Stimulated activated CD4-positive, alpha-beta T cell treated with anti-CD3 and anti-CD28 coated beads, Interleukin-4, amount 100 ng/mL, for 4 hours (primary cell): Measurements from ENCODE around the gene ANKRD12.

Experiments
- DNase-seq, 2 experiments: peaks; one replicate each; pipeline ENCODE4 v3.0.0-alpha.2; 2020

The ANKRD12 gene

DNA sequence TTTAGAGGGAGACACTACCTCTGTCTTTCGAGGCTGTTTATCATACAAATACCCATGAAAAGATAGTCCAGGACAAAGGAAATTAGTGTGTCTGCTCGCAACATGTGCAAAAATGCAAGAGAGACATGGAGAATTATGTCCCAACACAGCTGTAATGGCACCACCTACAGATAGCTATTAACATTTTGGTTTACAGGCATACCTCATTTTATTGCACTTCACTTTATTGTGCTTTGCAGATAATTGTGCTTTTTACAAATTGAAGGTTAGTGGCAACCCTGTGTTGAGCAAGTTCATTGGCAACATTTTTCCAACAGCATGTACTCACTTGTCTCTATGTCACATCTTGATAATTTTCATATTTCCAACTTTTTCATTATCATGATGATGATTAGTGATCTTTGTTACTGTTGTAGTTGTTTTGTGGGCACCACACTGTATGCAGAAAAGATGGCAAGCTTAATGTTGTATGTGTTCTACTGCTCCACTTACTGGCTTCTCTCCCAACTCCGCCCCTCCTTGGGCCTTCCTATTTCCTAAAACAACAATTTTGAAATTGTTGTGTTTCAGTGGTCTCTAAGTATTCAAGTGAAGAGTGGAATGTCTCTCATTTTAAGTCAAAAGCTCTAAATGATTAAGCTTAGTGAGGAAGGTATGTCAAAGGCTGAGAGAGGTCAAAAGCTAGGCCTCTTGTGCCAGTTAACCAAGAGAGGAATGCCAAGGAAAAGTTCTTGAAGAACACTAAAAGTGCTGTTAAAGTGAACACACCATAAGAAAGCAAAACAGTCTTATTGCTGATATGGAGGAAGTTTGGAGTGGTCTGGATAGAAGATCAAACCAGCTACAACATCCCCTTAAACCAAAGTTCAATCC, 52.0 kb downstream of the ANKRD12 start:
- no peak for DNase-seq

DNA sequence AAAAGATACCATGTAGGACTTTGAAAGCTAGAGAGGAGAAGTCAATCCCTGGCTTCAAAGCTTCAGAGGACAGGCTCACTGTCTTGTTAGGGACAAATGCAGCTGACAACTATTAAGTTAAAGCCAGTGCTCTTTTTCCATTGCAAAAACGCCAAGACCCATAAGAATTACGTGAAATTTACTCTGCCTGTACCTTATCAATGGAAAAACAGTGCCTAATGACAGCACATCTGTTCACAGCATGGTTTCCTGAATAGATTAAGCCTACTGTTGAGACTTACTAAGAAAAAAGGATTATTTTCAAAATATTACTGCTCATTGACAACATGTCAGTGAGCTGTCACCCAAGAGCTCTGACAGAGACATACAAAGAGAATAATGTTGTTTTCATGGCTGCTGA, 52.9 kb downstream of the ANKRD12 start:
- DNase-seq = no peak

DNA sequence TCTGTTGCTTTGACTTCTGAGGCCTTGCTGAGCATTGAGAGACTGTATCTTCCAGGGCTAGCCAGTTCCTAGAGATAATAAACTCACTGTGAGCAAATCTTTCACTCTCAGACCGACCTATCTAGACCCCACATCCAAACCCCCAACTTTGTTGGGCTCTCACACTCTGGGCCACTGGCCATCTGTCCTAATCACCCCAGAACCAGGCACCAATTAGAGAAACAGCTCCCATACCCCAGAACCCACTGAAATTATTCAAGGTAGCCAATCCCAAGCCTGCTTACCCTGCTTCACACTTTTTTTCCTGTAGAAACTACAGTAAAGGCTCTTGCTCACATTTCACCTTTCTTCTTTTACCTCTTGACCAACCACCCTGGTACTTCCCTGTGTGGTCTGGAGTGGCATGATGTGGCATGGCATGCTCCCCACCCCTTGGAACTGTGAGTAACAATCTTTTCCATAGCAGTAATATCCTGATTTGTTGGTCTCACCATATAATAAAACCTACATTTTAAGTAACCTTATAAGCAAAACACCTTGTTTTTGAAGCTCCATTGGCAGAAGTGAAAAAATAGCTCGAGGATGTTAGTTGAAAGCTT, 55.2 kb downstream of the ANKRD12 start:
- DNase-seq = no peak

DNA sequence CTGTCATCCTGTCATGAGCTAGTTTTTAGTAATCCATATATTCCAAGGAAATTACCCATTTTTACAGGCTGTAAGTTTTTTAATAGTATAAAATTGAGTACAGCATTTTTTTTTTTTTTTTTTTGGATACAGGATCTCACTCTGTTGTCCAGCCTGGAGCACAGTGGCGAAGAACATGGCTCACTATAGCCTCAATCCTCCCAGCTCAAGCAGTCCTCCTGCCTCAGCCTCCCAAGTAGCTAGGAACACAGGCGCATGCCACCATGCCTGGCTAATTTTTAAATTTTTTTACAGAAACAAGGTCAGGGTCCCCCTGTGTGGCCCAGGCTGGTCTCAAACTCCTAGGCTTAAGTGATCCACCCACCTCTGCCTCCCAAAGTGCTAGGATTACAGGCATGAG, 56.5 kb downstream of the ANKRD12 start:
- DNase-seq = no peak

DNA sequence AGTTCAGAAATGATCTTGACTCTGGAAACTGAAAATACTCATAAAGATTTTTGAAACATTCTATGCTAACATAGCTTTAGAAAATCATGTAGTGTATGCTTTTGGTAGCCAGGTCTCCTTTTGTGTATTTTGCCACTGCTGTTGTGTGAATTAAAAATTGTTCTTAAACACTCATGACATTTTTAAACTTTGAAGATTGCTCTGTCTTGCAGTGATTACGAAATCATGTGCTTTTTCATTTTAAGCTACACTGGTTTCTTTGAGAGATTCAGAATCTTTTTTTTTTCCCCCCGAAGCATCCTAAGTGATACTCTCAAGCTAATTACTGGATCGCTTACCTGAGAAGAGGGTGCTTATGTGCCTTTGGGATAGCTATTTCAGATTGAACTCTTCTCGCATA, 60.0 kb downstream of the ANKRD12 start:
- DNase-seq = no peak

DNA sequence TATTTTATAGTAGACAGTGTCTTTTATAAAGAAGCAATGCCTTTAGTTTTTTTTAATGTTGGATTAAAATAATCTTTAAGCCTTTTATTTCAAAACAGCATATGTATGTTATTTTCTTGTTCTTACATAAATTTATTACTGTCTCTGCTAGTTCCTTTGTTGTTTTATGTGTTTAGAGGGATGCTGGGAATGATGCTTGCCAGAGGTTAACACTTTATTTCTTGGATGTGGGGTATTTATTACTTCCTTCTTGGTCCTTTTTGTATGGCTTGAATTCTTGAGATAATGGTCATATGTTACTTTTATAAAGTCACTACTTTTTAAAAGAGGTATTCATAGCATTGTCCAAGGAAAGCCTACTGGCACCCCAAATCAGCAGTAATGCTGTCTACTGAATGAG, 63.1 kb downstream of the ANKRD12 start:
- no peak for DNase-seq

DNA sequence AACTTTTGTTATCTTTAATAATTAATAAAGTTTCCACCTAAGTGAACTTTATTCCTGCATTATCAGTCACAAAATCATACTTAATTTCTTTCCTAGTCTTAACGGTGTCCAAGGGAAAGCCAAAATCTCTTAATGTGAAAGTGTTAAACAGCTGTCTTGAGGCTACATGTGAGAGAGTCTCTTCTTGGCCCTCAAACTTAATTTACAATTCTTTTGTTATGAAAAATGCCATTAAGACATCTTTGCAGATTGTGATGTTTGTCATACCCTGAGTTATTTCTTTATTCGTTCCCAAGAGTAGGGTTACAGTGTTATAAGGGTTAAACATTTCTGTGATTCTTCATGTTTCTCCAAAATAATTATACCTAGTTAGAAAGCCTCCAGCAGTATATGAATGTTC, 64.6 kb downstream of the ANKRD12 start:
- DNase-seq = no peak

DNA sequence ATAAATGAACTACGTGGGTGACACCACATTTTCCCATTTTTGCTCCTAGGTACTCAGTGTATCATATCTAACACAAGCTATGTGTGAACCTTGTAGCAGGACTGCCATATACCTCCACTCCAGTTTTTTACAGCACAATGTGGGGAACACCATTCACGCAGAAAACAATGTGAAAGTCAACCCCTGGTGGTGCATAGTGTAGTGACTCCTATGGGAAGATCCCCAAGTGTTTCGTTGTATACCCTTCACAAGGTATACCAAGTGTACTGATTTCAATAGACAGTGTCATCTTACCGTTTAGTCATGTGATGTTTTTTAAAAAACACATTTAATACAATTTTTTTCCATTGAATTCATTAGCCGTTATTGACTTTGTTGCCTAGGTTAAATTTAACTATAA, 68.1 kb downstream of the ANKRD12 start:
- no peak for DNase-seq

DNA sequence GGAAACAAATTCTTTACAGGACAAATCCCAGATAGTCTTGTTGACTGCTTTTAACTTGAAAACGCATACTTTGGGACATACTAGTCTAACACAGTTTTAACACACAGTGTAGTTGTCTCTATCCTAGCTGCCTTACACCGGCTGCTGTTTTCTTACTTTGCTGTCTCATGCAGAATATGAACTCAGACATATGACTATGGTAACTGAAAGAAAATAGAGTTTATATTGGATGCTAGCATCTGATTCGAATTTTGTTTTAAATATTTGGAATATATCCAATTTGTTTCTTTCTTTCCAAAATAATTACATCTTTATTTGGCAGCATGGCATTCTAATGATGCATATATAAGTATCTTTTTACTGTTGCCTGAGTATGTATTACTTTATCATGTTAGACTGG, 69.8 kb downstream of the ANKRD12 start:
- no peak for DNase-seq

DNA sequence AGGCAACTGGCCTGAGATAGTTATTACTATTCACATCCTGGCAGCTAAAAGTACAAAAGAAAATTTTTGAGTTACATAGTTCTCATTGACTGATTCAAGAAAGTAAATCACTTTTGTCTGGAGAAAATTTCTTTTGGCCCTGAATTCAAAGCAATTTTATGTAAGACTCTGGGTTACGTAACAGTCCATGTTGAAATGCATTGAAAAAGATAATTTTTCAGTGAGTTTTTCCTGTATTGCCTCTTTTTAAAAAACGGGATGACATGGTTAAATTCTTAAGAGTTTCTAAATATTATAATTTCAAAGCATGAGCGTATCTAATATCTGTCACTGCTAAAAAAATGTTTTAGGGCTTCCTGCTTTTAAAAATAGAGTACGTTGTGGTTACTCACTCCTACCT, 72.7 kb downstream of the ANKRD12 start:
- no peak for DNase-seq

DNA sequence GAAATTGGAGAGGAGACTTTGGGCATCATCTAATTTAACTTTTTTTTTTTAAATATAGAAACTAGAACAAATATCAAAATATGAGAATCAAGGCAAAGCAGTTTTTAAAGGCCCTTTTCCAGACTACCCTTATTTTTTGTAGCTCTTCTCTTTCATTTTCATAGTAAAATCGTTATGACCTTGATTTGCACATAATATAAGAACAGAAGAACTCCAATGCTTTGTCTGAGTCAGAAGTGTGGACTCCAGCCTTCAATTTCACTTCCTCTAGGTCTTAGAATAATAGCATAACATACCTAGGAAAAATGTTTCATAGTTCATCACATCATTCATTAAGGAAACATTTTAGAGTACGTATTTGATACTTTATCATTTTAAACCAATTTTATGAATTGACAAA, 74.4 kb downstream of the ANKRD12 start:
- no peak for DNase-seq

DNA sequence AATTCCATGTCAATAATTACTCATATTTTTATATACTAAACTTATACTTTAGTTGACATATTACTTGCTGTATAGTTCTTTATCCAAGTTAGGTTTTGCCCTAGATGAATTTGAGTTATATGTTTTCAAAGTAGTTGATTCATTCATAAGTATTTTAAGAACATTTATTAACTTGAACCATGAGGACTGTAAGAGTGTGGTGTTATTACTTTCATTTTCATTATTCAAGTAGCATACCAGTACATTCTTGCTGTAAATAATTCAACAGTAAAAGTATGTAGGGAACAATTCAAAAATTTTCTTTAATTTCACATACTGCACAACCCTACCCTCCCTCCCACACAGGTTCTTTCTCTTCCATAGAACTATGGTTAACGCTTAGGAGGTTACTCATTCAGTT, 75.4 kb downstream of the ANKRD12 start:
- DNase-seq = no peak

DNA sequence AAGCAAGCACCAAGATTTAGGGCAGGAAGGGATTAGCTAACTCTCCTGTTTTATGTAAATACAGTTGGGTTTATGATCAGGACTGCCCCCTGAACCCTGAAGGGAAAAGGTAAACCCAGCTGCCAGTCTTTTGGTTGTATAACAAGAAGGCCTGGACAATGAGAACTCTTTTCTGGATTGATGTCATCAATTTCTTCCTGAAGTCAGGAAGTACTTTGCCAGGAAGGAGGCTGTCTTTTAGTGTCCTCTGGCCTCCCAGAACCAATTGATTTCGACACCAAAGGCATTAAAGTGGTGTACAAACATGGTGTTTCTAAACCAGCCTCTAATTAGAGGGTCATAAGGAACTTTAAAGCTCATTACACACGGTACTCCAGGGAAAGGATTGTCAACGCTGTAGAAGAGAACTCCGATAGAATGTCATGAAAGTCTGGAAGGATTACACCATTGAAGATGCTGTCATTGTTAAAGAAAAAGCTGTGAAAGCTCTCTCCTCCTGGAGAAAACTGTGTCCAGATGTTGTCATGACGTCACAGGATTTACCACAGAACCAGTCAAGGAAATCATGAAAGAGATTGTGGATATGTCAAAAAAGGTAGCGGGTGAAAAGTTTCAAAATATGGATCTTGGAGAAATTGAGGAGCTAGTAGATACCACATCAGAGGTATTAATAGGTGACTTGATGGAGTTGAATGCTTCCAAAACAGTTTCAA, 78.8 kb downstream of the ANKRD12 start:
- no peak for DNase-seq

DNA sequence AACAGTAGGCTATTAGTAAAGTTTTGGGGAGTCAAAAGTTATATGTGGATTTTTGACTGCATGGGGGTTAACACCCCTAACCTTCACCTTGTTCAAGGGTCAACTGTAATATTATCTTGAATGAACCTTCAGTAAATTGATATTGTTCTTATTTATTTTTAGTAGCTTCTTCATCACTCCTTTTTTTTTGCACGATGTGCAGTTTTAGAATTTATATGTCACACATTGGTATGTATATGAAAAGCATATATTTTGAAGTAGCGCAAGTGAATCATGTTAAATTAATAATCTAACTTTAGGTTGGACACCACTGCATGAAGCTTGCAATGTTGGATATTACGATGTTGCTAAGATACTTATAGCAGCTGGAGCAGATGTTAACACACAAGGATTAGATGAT, 79.9 kb downstream of the ANKRD12 start:
- no peak for DNase-seq

DNA sequence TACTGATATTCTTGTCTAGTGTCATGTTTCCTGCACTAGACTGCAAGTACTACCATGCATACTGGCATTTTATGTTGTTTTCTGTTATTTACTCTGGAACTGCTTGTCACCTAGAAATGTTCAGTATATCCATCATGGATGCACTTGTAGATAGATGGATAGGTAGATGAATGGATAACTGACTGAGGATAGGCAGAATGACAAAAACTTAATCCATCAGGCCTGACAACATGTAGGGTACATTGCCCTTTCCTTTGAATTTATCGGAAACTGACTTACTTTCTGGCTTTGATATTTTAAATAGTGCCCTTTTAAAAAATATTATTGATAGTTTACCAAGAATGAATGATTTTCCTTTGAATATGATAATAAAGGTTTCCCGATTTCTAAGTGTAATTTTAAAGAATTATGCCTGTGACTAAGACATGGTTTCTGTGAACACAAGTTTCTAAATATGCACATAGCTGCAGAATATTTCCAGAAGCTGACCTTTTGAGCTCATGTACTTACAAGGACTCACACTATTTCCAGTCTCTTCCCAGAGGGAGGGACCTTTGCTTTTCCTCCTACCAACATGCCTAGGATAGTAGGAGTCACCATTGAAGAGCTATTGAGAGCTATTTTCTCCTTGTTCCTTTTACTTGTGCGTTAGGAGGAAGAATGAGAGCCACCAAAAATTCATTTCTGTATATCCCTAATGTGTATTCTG, 81.3 kb downstream of the ANKRD12 start:
- DNase-seq = no peak

DNA sequence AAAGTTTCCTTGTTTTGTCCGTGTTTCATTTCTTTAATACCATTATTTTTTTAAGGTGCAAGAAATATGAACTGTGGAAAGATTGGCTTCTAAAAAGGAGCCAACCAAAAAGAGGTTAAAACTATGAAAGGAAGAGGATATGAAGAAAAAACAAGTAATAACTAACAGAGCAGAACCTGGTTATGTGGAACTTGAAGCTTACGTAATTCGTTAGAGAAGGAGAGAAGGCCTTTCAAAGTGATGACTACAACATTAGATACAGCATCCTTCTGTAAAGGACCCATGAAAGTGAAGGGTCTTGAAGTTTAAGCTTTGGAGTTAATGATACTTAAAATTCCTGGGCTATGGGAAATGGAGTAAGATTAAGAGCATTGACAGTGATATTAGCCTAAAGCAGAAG, 84.5 kb downstream of the ANKRD12 start:
- DNase-seq = no peak

DNA sequence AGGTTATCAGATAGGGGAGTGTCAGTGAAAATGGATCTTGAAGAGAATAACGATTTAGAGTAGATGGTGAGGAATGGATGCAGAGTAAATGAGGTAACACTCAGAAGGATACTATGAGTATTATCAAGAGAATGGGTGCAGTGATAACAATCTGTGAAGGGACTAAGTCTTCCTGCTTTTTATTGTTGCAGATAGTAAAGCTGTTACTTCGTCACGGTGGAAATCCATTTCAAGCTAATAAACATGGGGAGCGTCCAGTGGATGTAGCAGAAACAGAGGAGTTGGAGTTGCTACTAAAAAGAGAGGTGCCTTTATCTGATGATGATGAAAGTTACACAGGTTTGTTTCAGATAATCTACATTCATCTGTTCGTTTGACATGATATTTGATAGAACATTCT, 85.1 kb downstream of the ANKRD12 start:
- no peak for DNase-seq

DNA sequence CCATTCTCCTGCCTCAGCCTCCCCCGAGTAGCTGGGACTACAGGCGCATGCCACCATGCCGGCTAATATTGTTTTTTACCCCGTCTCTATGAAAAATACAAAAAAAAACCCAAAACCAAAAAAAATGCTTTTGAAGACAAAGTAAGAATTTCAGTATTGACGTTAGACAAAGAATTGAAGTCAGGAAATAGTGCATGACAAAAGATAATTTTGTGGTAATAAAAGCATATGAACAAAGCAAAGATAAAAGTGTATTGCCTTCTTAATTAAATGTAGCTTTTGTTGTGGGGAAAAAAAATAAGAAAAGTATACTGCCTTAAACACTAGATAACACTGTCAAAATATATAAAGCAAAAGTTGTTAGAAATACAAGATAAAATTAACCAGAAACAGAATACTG, 86.8 kb downstream of the ANKRD12 start:
- DNase-seq = no peak

DNA sequence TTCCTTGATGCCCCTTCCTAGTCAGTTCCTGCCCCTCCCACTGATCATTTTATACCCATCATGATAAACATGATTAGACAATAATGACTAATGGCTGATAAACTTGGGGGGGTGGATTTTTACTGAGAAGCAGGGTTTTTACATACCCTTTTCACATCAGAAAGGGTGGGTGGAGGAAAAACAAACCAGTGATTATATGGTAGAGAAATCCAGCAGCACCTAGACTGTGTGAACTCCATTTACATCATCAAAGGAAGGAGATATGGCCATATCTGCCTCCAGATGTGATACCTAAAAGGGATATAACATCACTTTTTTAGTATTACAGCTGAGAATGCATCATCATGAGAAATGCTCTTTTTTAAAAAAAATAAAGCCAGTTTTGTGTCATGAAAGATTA, 89.9 kb downstream of the ANKRD12 start:
- no peak for DNase-seq

DNA sequence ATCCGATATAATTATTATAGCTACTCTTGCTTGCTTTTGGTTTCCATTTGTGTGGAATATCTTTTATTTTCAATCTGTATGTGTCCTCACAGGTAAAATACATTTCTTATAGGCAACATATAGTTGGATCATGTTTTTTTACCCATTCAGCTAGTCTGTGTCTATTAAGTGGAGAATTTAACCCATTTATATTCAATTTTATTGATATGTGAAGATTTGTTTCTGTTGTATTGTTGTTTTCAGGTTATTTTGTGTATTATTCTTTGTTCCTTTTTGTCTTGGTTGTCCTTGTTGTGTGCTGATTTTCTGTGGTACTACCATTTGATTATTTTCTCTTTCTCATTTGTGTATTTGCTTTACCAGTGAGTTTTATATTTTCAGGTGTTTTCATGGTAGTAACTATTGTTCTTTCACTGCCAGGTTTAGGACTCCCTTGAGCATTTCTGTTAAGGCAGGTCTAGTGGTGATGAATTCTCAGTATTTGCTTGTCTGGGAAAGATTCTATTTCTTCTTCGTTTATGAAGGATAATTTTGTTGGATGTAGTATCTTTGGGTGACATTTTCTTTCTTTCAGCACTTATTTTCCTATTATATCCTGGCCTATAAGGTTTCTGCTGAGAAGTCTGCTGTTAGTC, 95.4 kb downstream of the ANKRD12 start:
- no peak for DNase-seq

DNA sequence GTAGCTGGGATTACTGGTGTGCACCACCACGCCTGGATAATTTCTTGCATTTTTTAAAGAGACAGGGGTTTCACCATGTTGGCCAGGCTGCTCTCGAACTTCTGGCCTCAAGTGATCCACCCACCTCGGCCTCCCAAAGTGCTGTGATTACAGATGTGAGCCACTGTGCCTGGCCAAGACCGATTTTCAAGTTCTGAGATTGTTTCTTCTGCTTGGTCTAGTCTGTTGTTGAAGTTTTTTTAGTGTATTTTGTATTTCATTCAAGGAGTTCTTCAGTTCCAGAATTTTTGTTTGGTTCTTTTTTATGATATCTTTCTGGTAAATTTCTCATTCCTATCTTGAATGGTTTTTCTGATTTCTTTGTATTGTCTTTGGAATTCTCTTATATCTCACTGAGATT, 96.4 kb downstream of the ANKRD12 start:
- DNase-seq = no peak

DNA sequence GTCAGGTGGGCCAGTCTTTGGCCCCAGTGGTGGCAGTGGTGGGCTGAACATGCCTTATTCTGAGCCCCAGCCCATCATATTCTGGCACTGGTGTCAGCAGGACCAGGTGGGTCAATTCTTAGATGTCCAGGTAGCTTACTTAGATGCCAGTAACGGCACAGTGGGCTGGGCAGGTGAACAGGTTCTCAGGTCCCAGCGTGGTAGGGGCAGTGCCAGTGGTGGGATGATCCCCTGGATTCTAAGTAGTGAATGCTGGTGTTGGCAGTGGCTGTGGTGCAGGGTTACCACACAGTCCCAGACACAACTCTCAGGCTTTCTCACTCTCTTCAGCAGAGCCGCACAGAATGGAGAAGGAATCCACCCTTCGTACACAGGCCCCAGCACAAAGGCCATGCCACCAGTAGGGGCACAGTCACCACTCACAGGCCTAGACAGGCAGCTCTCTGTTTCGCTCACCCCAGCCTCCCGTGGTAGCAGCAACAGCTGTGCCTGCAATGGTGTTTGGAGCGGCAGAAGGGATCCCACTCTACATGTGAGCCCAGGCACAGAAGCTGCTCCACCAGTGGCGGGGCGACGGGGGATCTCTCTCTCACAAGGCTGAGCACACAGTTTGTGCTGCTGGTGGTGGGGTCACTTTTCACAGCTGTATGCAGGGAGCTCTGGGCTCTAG, 97.3 kb downstream of the ANKRD12 start:
- no peak for DNase-seq
